T follicular helper cell (primary cell): Measurements from ENCODE around the gene PFKL.
"Not testable (repeated sequence)": the region's sequence is repeated elsewhere in the genome, so short reads cannot be mapped to it uniquely, and the experiment has no call there.

Experiments
- DNase-seq: peaks from one replicate; pipeline ENCODE4 v3.0.0-alpha.2; 2020; ENCODE audit warnings: low read depth

The PFKL gene

GRCh38 chr21:44279354-44280260 is 20.2 kb upstream of the PFKL start:
- DNase-seq: no peak

DNA sequence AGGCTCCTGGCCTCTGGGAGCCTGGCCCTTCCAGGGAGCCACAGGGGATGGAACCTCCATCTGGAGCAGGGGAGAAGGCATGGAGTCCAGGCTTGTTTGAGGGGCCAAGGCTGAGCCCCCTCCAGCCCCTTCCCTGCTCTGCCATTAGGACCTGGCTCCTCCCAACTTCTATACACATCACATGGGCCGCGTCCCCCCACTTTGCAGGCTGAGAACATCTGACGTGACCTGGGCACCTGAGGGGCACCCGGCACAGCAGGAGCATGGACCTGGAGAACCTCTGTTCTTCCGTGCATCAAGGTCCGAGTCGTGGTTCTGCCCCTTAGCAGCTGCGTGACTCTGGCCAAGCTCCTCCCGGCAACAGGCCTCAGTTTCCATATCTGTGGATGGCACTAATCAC is 18.1 kb upstream of the PFKL start:
- DNase-seq: no peak

DNA sequence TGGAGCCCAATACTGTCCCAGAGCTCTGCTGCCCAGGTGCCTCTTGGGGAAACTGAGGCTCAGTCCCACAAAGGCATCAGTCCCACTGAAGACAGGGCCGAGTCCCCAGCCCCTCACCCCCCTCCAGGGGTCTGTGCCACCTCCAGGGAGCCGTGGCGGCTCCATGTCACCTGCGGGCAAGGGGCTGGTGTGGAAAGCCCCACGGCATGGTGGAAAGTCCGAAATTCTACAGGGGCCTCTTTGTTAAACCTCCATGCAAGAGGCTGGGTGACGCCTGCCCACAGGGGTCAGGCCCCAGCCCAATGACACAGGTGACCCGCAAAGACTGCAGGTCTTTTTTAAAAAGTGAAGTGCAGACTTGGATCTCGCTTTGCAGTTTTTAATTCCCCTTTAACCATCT is 17.5 kb upstream of the PFKL start:
- DNase-seq: no peak

DNA sequence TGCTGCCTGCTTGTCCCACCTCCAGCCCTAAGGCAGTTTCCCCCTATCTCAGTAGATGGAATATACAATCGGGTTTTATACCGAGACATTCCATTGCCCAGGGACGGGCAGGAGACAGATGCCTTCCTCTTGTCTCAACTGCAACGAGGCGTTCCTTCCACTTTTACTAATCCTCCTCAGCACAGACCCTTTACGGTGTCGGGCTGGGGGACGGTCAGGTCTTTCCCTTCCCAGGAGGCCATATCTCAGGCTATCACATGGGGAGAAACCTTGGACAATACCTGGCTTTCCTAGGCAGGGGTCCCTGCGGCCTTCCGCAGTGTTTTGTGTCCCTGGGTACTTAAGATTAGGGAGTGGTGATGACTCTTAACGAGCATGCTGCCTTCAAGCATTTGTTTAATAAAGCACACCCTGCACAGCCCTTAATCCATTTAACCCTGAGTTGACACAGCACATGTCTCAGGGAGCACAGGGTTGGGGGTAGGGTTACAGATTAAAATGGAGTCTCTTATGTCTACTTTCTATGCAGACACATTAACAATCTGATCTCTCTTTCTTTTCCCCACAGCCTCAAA is 16.6 kb upstream of the PFKL start:
- not testable (repeated sequence) for DNase-seq

GRCh38 chr21:44283948-44284347 is 15.9 kb upstream of the PFKL start:
- DNase-seq: no peak

DNA sequence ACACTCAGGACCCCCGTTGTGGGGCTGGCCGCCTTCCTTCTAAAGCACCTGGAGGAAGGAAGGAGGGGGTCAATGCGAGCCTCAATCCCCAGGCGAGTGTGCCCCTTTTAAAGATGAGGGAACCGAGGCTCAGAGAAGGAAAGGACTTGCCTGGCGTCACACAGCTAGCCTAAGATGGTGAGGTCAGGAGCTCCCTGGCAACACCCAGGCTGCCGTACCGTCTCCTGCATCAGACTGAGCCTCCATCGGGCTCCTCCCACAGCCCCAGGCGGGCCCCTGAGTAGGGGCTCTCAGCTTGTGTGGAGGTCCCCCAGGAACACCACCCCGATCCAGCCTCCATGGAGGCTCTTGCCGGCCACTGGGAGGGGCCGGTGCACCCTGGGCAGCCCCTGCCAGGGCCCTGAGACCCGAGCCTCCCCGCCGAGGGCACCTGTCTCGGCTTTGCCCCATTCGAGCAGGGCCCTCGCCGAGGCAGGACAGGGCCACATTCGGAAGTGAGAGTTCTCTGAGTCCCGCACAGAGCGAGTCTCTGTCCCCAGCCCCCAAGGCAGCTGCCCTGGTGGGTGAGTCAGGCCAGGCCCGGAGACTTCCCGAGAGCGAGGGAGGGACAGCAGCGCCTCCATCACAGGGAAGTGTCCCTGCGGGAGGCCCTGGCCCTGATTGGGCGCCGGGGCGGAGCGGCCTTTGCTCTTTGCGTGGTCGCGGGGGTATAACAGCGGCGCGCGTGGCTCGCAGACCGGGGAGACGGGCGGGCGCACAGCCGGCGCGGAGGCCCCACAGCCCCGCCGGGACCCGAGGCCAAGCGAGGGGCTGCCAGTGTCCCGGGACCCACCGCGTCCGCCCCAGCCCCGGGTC is 14.5 kb upstream of the PFKL start, which contains the start of gene AIRE:
Gene AIRE, plus strand, starts transcription at position 739 of the 855 bp plus-strand sequence. CDS start 131 bp downstream, outside the sequence.
- no peak for DNase-seq

GRCh38 chr21:44286086-44286715 is 13.7 kb upstream of the PFKL start:
- DNase-seq: no peak

- DNase-seq: no peak
These were observed 12.9 kb upstream of the PFKL start for GRCh38 chr21:44286716-44287632.

DNA sequence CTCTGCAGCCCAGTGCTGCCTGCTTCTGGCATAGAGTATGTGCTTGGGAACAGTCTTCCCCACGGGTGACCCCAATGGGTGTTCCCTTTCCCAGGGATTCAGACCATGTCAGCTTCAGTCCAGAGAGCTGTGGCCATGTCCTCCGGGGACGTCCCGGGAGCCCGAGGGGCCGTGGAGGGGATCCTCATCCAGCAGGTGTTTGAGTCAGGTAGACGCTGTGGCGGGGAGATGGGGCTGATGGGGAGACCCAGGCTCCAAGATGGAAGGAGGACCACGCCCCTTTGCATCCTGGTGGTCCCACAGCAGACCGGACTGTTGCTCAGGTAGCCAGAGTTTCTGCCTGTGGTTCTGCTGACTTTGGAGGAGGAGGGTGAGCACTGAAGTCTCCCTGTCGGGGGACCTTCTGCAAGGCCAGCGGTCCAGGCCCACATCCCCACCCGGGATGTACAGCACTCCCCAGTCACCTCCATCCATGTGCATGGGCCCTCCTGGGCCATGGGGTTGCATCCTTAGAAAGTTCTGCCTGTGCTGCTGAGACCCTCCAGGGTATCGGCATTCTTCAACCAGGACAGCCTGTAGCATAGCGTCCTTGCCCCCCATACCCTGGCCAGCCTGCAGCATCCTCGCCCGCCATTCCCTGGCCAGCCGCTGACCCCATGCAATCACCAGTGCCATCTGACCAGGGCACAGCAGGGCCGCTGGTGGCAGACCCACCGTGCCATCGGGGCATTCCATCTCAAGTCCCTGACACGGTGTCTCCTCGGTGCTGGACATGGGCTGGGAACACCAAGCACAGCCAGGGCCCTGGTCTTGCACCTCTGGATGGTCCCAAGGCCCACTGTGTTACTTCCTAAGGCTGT is 11.4 kb upstream of the PFKL start:
- no peak for DNase-seq

DNA sequence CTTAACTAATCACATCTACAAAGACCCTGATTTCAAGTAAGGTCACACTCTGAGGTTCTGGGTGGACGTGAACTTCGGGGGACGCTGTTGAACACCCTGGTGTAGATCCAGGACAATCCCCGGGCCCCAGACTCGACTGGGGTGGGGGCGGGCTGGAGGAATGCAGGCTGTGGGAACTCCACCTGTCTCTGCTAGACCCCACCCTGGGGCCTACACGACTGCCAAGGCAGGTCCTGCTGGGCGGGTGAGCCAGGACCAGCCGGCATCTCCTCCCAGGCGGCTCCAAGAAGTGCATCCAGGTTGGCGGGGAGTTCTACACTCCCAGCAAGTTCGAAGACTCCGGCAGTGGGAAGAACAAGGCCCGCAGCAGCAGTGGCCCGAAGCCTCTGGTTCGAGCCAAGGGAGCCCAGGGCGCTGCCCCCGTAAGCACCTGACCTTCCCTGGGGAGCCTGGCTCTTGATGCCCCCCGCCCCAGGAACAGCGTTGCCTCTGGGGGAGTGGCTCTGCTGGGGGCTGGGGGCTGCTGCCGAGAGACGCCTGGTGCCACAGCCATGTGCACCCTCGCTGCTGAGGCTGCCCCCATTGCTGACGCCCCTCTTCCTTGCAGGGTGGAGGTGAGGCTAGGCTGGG is 10.4 kb upstream of the PFKL start:
- no peak for DNase-seq

DNA sequence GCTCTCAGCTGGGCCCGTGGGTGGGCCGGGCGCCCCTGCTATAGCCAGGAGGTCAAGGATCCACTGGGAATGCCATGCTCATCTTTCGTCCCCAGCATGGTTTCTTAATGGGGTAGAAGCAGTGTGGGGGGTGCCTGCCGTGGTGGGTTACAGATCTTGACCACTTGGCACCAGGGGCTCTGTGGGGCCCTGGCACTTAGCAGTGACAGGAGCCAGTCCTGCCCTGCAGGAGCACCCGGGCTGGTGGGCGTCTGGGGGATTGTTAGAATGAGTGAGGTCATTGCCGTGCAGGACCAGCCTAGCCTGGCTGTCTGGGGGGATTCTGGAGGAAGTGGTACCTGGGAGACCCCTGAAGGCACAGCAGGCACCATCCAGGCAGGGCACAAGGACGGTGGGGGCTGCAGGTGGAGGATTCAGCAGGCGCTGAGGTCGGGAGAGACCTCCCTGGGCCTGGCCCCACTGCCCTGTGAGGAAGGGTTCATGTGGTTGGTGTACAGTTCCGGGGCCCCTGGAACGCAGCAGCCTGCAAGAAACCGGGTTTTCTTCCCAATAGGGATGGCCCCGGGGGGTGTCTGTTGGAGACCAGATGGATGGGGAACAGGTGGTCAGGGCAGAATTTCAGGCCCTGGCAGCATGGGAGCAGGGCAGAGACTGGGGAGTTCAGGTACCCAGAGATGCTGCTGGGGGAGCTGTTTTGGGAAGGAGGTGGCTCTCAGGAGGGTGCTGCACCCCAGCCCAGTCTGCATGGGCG is 9.4 kb upstream of the PFKL start:
- DNase-seq: no peak

GRCh38 chr21:44291078-44291935 is 8.5 kb upstream of the PFKL start:
- no peak for DNase-seq

- DNase-seq: no peak
These were observed 7.7 kb upstream of the PFKL start for GRCh38 chr21:44291936-44292811.

DNA sequence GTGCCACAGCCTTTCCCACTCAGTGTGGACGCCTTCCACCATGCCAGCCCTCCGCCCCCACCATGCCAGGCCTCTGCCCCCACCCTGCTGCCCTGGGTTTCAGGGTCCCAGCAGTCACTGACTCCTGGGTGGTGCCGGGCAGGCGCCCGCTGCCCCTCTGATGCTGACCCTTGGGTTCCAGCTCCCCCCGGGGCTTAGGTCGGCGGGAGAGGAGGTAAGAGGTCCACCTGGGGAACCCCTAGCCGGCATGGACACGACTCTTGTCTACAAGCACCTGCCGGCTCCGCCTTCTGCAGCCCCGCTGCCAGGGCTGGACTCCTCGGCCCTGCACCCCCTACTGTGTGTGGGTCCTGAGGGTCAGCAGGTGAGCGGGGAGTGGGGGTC is 7.0 kb upstream of the PFKL start:
- DNase-seq: no peak

DNA sequence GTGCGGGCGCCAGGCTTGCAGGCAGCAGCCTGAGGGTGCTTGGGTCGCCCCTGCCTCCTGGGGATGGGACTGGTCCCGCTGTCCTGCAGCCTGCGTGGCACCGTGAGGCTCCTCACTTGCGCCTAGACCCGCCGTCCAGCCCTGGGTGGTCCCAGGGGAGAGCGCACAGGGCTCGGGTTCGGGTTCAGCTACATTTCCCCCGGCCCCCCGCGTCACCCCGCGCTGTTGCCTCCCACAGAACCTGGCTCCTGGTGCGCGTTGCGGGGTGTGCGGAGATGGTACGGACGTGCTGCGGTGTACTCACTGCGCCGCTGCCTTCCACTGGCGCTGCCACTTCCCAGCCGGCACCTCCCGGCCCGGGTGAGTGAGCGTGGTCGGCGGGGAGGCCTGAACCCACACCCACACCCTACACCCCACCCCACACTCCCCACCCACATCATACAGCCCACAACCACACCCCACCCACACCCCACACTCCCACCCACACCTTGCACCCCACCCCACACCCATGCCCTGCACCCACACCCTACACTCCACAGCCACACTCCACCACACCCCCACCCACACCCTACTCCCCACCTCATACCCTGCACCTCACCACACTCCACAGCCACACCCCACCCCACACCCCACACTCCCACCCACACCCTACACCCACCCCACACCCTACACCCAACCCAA is 6.2 kb upstream of the PFKL start:
- DNase-seq: no peak
